Bronchial epithelial cell (primary cell): ENCODE results near the gene SLC52A3. TPM values are rescaled to one million over a fixed set of nuclear protein-coding genes. Genes with fewer than 3 reads are reported as not detected.
A peak's percentile ranks its signal among the peaks of the same experiment; 100 is the strongest.

Experiments used
- DNase-seq: peaks from one replicate; pipeline ENCODE4 v3.0.0-alpha.2; 2010; ENCODE audit warnings: low read depth
- FAIRE-seq: peaks from 2 replicates; lab custom pipeline; 2011; peaks lifted over from hg19 to GRCh38; lab: Jason Lieb, UNC
- H3K27me3 ChIP-seq: 2 replicates; pipeline ENCODE4 v1.5.1; 2011; ENCODE audit warnings: low read length; ENCODE audit not compliant: control insufficient read depth, insufficient read depth
- H3K36me3 ChIP-seq: 2 replicates; pipeline ENCODE4 v1.5.1; 2011; ENCODE audit warnings: low read length; ENCODE audit not compliant: control insufficient read depth, insufficient read depth
- H3K4me3 ChIP-seq: 2 replicates; pipeline ENCODE4 v1.5.1; 2011; ENCODE audit warnings: mild to moderate bottlenecking, low read depth, low read length, control low read depth
- total RNA-seq: library from RNA; depleted of rRNA; stranded (reverse); fragments of >200 nt; gene quantifications from 2 replicates; pipeline ENCODE4 v1.2.1, GENCODE V29; 2014
- TF ChIP-seq, protein P1 (sequence below): IDR thresholded peaks from 2 replicates; pipeline ENCODE4 v1.5.1; 2011; ENCODE audit warnings: mild to moderate bottlenecking, moderate library complexity, low read length, control low read depth, inconsistent platforms; ENCODE audit not compliant: insufficient read depth, severe bottlenecking

Gene SLC52A3
- total RNA-seq, 1 donor from 2014 or later, result 0.53 TPM

DNA sequence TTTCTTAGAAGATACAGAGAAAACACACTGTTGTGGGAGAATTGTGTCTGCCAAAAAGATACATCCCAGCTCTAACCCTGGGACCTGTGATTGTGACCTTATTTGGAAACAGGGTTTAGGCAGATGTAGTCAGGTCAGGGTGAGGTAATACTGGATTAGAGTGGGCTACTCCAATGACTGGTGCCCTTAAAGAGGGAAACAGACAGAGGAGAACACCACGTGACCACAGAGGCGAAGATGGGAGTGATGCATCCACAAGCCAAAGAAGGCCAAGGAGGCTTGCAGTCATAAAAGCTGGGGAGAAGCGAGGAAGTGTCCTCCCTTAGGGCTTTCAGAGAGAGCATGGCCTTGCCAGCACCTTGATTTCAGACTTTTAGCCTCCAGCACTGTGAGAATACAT, 35.6 kb downstream of the SLC52A3 start:
- TF ChIP-seq, protein P1, sequence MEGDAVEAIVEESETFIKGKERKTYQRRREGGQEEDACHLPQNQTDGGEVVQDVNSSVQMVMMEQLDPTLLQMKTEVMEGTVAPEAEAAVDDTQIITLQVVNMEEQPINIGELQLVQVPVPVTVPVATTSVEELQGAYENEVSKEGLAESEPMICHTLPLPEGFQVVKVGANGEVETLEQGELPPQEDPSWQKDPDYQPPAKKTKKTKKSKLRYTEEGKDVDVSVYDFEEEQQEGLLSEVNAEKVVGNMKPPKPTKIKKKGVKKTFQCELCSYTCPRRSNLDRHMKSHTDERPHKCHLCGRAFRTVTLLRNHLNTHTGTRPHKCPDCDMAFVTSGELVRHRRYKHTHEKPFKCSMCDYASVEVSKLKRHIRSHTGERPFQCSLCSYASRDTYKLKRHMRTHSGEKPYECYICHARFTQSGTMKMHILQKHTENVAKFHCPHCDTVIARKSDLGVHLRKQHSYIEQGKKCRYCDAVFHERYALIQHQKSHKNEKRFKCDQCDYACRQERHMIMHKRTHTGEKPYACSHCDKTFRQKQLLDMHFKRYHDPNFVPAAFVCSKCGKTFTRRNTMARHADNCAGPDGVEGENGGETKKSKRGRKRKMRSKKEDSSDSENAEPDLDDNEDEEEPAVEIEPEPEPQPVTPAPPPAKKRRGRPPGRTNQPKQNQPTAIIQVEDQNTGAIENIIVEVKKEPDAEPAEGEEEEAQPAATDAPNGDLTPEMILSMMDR, result no peak
- FAIRE-seq, result no peak
- no peaks in the 10 kb centered on the region for H3K36me3 ChIP-seq
- no peak overlapping the region for H3K4me3 ChIP-seq
- peaks cover 3% of the 10 kb centered on the region for H3K27me3 ChIP-seq
- no peak for DNase-seq

DNA sequence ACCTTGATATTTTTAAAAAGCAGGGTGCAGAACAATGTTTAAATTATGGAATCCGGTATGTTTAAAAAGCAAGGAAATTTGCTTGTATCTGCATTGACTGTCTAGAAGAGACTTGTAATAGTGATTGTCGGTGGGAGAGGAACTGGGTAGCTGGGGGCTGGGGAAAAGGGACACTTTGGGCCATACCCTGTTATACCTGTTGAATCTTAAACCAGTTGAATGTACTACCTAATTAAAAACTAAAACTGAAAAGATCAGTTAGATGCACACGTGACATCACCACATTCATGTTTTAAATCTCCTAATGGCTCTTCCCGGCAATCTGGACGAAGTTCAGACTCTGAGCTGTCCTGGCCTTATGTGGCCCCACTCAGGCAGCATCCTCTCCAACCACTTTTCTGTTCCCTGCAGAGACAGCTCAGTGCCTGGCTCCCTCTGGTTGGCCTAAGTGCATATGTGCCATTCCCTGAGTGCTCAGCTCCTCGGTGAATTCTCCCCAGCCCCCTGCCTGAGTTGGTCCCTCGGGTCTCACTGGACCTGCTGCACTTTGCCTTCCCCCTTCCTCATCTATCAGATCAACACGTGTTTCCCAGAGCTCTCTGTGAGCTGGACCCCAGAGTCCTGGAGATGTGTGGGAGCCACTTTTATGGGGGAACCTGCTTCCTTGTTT, 36.3 kb downstream of the SLC52A3 start:
- H3K27me3 ChIP-seq, result peaks cover 3% of the 10 kb centered on the region
- DNase-seq (no peak), FAIRE-seq (no peak)
- no peak overlapping the region for H3K4me3 ChIP-seq
- TF ChIP-seq, protein P1, result no peak
- no peaks in the 10 kb centered on the region for H3K36me3 ChIP-seq

DNA sequence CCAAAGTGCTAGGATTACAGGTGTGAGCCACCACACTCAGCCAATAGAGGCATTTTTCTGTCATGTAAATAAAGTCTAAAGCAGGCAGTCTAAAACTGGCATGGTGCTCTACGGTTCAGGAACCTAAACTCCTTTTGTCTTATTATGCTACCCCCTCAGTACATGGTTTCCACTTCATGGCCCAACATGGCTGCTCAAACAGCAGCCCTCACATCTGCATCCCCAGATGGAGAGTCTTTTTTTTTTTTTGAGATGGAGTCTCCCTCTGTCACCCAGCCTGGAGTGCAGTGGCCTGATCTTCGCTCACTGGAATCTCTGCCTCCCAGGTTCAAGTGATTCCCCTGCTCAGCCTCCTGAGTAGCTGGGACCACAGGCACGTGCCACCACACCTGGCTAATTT, 38.3 kb downstream of the SLC52A3 start:
- TF ChIP-seq, protein P1, result no peak
- FAIRE-seq (no peak), DNase-seq (no peak)
- Histone ChIP-seq H3K27me3 (peaks cover 9% of the 10 kb centered on the region), H3K4me3 (no peak overlapping the region), H3K36me3 (no peaks in the 10 kb centered on the region)

DNA sequence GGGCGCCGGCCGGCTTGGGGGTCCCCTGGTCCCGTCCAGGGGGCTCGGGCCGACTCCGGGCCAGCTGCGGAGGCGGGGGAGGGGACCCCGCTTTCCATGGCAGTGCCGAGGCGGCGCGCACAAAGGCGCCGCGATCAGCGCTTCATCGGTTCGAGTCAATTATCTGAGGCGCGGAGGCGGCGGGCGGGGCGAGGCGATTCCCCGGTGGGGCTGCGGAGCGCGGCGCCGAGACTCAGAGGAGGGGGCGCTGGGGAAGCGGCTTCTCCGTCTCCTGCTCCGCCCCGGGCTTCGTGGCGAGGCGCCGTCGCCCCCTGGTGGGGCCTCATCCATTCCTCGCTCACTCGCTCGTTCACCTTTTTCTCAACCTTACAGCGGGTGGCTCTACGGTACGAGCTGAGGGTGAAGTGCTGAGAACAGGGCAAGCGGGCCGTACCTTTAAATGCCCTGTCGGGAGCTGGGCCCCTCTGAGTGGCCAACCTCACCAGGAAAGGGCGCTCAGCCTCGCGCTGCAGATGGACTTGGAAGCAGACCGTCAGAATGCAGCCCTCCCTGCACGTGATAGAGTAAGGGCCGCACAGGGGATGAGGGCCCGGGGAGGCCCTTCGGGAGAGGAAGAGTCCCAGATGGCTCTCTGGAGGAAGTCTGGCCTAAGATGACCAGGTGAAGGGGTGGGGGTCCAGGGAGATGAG, 39.9 kb downstream of the SLC52A3 start:
- DNase-seq (peak; percentile 7), FAIRE-seq (no peak)
- Histone ChIP-seq H3K36me3 (no peaks in the 10 kb centered on the region), H3K4me3 (peak overlapping the region; percentile 22), H3K27me3 (peaks cover 9% of the 10 kb centered on the region)
- TF ChIP-seq, protein P1, result peak; percentile 81

DNA sequence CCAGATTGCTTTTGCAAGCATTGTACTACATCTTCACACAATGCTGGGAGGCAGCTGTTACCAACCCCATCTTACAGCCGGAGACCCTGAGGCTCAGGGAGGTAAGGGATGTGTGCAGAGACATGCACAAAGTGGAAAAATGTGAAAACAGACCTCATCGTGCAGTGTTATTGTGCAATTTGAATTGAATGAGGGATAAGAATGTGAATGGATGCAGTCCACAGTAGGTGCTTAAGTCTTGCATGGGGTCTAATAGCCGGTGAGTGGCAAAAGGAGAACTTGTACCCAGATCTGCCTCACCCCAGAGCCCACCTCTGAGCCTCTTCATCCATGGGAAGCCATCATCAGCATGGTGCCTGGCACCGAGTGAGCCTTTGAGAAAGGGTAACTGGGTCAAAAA, 42.1 kb downstream of the SLC52A3 start:
- Histone ChIP-seq H3K36me3 (no peaks in the 10 kb centered on the region), H3K27me3 (peaks cover 9% of the 10 kb centered on the region), H3K4me3 (no peak overlapping the region)
- DNase-seq, result no peak
- no peak for FAIRE-seq
- TF ChIP-seq, protein P1, result no peak
